ENCODE measurements around the gene FAM168A.

DNA sequence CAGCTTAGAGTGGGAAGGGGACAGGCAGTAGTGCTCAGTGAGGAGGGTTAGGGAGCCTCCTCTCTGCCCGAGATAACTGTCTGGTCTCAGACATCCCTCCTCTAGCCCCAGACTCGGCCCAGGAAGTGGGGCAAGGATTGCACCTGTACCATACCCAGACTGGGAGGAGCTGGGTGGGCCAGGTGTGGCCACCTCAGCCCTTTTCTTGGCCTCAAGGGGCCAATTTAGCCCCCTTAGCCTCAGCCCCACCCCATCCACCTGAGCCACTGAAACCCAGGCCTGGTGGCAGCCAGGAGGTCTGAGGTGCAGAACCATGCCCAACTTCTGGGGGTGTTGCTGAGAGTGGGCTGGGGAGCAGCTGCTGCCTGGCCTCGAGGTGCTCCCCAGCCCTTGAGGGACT is 215.2 kb downstream of the FAM168A start:
- TF ChIP-seq, protein P1, sequence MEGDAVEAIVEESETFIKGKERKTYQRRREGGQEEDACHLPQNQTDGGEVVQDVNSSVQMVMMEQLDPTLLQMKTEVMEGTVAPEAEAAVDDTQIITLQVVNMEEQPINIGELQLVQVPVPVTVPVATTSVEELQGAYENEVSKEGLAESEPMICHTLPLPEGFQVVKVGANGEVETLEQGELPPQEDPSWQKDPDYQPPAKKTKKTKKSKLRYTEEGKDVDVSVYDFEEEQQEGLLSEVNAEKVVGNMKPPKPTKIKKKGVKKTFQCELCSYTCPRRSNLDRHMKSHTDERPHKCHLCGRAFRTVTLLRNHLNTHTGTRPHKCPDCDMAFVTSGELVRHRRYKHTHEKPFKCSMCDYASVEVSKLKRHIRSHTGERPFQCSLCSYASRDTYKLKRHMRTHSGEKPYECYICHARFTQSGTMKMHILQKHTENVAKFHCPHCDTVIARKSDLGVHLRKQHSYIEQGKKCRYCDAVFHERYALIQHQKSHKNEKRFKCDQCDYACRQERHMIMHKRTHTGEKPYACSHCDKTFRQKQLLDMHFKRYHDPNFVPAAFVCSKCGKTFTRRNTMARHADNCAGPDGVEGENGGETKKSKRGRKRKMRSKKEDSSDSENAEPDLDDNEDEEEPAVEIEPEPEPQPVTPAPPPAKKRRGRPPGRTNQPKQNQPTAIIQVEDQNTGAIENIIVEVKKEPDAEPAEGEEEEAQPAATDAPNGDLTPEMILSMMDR (conservative IDR thresholded peaks at IDR 0.05 in 1 of 2, IDR thresholded peaks at IDR 0.05 in 1 of 2; ENCODE audit: extremely low read depth in 1 of 2, insufficient read depth in 1 of 2, low read depth in 1 of 2, low read length in 2 of 2) = no peak
- TF ChIP-seq EZH2 (IDR thresholded peaks at IDR 0.05; ENCODE audit: borderline replicate concordance, low read length) = no peak

Data from mammary epithelial cell (primary cell).